HG02981 (cell line): Measurements from ENCODE around the gene SEC23IP.

Source experiments
- ATAC-seq: cut with Tn5 transposase; IDR thresholded peaks from one replicate; pipeline ENCODE4 v1.9.1; 2021; ENCODE audit warnings: mild to moderate bottlenecking, moderate library complexity; ENCODE audit not compliant: unreplicated experiment

SEC23IP gene

DNA sequence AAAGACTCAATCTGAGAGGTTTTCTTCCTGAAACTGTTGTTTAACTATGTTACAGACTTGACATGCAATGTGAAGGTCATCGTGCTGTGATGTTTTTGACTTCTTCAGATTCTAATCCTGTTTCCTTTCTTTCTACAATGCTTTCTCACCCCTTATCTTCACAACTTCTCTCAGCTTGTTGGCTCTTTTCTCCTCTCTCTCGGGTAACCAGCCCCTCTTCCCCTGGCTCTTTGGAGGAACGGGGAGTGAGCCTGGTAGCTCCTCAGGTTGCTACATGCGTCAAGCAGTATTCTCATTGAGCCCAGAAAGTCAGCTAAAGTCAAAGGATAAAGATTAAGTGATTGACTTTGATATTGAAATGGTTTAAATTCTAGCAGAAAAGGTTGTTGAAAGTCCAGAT lies 40.1 kb downstream of the SEC23IP start:
- no peak for ATAC-seq

DNA sequence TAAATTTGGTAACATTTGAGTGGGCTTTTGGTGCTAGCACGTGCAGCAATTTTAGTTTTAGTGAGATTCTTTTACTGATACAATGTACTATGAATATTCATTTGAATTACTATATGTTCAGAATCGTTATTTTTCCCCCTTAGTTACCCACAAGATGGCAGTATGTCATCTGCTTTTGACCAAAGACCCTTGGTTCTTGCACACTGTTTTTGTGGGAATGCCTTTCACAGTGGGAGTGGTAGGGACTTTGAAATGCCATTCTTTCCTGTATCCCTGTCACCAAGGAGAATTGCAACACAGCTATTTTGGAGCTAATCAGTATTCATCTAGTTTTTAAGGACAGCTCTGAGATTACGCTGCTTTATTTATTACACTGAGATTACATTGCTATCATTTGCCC lies 40.6 kb downstream of the SEC23IP start:
- ATAC-seq = no peak

DNA sequence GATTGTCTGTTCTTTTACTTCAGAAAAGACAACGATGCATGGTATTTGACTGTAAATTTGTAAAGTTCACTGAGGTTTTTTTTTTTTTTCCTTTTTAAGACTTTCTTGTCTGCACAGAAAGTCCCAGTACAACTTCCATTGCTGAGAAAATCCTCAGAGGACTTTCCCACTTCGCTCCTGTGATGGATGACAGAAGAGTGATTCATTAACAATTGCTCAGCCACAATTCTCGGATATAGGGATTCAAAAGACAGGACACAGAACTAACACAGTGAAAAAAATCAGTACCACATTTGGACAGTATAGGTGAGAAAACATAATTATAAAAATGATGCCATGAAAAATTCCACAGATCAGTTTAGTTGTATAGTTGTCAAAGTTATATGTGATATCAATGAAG lies 48.0 kb downstream of the SEC23IP start:
- no peak for ATAC-seq

GRCh38 chr10:119942973-119943372 lies 50.4 kb downstream of the SEC23IP start:
- ATAC-seq = no peak

DNA sequence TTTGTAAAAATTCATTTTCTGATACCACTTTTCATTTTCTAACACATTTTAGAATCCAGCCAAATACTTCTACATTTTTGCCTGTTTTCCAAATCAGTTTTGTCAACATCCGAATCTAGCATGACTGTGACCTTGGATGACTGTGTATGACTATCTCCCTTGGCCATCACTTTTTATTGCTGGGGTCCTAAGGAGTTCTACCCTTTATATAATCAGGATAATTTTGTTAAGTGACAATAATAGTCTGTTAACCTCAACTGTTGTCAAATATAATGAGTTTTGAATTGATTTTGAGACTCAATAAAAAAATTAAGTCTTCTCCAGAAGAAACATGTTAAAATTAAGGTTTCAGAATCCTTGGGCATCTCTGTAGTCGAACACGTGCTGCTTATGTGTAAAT lies 53.3 kb downstream of the SEC23IP start:
- no peak for ATAC-seq

DNA sequence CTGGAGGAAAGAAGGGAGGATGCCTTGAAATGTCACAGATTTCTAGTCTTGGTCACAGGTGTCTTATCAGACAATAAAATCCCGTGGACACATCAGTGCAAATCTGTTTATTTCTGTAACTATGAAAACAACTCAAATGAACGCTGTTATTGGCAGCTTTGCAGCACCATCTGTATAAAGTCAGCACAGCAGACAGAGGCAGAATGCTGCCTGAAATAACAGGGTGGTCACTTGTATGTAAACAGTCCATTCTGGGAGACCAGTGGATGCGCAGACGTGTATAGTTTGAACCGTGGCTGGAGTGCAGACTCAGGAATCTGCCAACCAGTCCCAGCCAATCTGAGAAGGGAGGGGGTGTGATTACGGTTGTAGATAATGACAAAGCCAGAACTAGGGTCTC lies 54.8 kb downstream of the SEC23IP start:
- no peak for ATAC-seq

DNA sequence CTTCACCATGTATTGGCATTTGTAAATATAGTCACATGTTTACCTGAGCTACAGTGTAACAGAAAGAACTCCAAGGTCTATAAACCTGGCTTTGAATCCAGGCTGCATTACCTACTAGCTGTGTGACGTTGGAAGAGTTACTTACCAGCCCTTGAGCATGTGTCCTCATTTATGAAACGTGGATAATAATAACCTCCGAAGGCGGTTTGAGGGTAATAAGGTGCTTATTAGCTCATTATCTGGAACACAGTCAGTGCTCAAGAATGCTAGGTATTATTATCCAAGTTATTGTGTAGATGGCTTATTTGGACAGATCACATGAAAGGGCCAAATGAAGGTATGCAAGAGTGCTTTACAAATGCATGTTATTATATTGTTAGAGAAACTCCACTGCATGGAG lies 64.9 kb downstream of the SEC23IP start:
- ATAC-seq = no peak

DNA sequence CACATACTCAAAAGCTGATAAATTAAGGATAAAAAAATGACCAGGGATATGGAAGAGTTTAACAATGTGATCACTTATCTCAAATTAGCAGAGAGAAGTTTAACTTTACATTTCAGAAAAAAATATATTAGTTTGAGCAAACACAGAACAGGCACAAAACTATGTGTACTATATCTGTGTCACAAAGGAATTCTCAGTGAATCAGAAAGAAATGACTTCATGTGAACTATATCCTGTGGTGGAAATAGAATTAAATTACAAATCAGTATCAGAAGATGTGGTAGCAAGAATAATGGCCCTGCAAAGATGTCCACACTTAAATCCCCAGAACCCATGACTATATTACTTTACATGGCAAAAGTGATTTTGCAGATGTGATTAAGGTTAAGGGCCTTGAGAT lies 70.3 kb downstream of the SEC23IP start:
- ATAC-seq = no peak

GRCh38 chr10:119967066-119967465 lies 74.5 kb downstream of the SEC23IP start:
- no peak for ATAC-seq

DNA sequence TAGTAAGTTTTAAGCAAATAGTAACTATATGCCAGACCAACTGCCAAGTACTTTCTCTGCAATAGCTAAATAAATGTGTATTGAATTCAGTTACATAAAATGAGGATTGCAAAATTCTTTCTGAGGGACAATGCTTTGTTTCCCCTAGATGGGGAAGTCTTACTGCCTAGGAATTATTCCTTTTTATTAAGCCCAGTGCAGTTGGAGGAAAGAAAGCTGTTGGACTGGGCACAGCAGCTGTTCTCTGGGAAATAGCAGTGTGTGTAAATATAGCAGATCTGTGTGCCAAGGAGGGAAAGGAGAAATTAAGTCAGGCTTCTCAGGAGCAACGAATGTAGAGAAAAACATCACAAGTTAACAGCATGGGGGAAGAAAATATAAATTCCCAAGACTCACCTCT lies 77.1 kb downstream of the SEC23IP start:
- ATAC-seq = no peak

DNA sequence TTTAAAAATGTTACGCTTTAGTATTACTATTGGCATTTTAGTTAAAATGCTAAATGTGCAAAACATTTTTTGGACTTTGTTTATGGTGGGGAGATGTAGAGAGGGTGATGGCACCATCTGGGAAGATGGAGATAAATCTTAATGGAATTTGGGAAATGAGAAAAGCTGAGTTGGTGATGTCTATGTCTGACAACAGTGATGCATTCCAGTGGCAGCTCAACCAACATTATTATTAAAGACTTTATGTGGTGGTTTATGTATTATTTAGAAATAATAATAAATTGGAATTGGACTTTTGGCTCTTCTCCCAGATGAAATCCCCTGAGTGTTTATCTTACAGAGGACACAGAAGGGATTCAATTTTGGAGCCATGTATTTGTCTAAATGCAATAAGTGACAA lies 77.6 kb downstream of the SEC23IP start:
- ATAC-seq = no peak

DNA sequence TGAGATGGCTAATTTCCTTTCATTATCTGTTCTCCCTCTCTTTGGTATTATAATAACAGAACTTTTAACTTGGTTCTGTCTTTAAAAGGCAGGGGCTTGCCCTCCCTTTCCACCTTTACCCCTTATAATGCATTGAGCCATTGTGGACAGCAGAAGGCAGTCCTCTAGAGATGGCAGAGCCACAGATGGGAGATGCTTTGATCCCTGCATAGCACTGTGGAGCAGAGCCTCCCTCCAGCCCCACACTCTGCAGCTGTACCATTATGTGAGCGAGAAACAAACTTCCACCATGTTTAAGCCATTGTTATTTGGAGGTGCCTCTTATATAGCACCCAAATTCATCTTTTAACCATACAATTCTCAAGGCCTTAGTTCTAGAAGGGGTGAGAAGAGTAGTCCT lies 78.4 kb downstream of the SEC23IP start:
- no peak for ATAC-seq

GRCh38 chr10:119973281-119973680 lies 80.8 kb downstream of the SEC23IP start:
- ATAC-seq = no peak

- no peak for ATAC-seq
Measured at GRCh38 chr10:119976421-119976820, 83.9 kb downstream of the SEC23IP start.

DNA sequence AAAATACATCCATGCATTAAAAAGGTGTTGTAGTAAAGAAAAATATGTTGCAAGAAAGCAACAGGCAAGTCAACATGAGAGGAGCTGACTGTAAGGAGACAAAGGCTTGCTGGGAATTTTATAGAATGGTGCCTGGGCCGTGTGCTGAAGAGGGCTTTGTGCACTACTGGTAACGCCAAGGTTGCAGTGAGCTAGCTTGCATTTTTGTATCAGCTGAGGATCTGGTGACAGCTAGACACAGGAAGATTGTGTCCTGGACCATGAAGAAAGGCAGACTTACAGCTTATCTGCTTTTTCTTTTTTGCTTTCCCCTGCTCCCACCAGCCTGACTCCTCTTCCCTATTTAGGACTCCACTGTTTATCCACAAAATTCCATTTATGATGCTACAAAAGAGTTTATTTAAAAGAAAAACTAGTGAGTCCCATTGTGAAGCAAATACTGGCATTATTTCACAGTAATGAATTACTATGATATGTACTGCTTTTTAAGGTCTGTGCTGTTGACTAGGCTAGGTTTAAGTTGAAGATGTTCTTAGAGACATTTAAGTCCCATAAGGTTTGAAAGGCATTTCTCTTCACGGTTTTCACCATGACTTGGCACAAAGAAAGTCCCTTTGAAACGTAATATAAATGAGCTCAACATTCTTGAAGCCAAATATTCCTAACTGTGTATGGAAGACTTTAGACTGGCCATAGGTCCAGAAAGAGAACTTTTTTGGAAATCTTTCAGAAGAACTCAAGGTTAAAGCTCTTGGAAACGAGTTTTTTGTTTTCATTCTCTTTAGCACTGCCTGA lies 88.6 kb downstream of the SEC23IP start:
- ATAC-seq = no peak

- ATAC-seq = no peak
Measured at GRCh38 chr10:119981826-119982225, 89.3 kb downstream of the SEC23IP start.

- no peak for ATAC-seq
Measured at GRCh38 chr10:119988333-119988732, 95.8 kb downstream of the SEC23IP start.

GRCh38 chr10:119989966-119990365 lies 97.4 kb downstream of the SEC23IP start:
- no peak for ATAC-seq

- no peak for ATAC-seq
Measured at GRCh38 chr10:119991066-119991465, 98.5 kb downstream of the SEC23IP start.

GRCh38 chr10:119991816-119992215 lies 99.3 kb downstream of the SEC23IP start:
- ATAC-seq = no peak
